ENCODE results near the gene LRP6. TPM values are rescaled to one million over a fixed set of nuclear protein-coding genes. Genes with fewer than 3 reads are reported as not detected.

LRP6 gene
- total RNA-seq, 1 donor from 2014 or later: 55.8 TPM

DNA sequence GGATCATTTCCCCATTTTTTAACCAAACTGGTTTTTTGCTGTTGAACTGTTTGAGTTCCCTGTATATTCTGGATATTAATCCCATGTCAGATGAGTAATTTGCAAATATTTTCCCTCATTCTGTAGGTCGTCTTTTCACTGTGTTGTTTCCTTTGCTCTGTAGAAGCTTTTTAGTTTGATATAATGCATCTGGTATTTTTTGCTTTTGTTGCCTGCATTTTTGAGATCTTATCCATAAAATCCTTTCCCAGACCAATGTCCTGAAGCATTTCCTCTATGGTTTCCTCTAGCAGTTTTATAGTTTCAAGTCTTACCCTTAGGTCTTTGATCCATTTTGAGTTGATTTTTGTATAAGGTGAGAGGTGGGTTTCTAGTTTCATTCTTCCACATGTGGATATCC, 71.3 kb downstream of the LRP6 start:
- H3K27ac ChIP-seq: no peak overlapping the region

DNA sequence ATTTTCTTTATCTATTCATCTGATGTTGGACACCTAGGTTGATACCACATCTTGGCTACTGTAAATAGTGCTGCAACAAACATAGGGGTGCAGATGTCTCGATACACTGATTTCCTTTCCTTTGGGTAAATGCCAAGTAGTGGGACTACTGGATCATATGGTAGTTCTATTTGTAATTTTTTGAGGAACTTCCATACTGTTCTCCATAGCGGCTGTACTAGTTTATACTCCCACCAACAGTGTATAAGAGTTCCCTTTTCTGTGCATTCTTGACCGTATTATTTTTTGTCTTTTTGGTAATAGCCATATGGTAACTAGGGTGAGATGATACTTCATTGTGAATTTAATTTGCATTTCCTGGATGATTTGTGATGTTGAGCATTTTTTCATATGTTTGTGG, 71.8 kb downstream of the LRP6 start:
- intact Hi-C loops (cut with DNase I): no loop called here
- Histone ChIP-seq H3K36me3 (no peaks in the 10 kb centered on the region), H3K4me1 (no peaks in the 10 kb centered on the region), H3K4me3 (no peak overlapping the region), H3K27me3 (no peaks in the 10 kb centered on the region), H3K27ac (no peak overlapping the region), H3K9me3 (no peaks in the 10 kb centered on the region)
- TF ChIP-seq, protein P1, sequence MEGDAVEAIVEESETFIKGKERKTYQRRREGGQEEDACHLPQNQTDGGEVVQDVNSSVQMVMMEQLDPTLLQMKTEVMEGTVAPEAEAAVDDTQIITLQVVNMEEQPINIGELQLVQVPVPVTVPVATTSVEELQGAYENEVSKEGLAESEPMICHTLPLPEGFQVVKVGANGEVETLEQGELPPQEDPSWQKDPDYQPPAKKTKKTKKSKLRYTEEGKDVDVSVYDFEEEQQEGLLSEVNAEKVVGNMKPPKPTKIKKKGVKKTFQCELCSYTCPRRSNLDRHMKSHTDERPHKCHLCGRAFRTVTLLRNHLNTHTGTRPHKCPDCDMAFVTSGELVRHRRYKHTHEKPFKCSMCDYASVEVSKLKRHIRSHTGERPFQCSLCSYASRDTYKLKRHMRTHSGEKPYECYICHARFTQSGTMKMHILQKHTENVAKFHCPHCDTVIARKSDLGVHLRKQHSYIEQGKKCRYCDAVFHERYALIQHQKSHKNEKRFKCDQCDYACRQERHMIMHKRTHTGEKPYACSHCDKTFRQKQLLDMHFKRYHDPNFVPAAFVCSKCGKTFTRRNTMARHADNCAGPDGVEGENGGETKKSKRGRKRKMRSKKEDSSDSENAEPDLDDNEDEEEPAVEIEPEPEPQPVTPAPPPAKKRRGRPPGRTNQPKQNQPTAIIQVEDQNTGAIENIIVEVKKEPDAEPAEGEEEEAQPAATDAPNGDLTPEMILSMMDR (IDR thresholded peaks at IDR 0.05): no peak
- ATAC-seq (no peak), DNase-seq (no peak)

More for the DNA sequence above, 71.3 kb downstream of the LRP6 start:
- TF ChIP-seq, protein P1 (IDR thresholded peaks at IDR 0.05): no peak
- Histone ChIP-seq H3K27me3 (no peaks in the 10 kb centered on the region), H3K36me3 (no peaks in the 10 kb centered on the region), H3K4me3 (no peak overlapping the region), H3K9me3 (no peaks in the 10 kb centered on the region), H3K4me1 (no peaks in the 10 kb centered on the region)
- intact Hi-C loops (cut with DNase I): no loop called here
- no peak for DNase-seq
- no peak for ATAC-seq

DNA sequence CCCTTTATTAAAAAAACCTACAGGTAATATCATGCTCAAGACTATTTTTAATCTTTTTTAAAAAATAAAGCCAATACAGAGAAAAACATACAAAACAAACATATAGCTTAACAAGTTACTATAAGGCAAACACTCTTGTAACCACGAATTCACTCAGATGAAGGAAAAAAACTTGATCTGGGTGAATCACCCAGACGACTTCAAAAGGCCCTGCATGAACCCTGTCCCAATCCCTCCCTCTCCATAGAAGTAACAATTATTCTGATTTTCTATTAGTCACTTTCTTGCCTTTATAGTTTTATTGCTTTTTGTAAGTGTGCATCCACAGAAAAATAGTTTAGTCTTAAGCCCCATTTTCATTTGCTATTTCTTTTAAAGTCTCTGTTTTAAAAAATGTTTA, 72.6 kb downstream of the LRP6 start:
- ATAC-seq (no peak), DNase-seq (no peak)
- Histone ChIP-seq H3K36me3 (no peaks in the 10 kb centered on the region), H3K27ac (no peak overlapping the region), H3K4me1 (no peaks in the 10 kb centered on the region), H3K9me3 (no peaks in the 10 kb centered on the region), H3K4me3 (no peak overlapping the region), H3K27me3 (no peaks in the 10 kb centered on the region)
- TF ChIP-seq, protein P1 (IDR thresholded peaks at IDR 0.05): no peak
- intact Hi-C loops (cut with DNase I): no loop called here

DNA sequence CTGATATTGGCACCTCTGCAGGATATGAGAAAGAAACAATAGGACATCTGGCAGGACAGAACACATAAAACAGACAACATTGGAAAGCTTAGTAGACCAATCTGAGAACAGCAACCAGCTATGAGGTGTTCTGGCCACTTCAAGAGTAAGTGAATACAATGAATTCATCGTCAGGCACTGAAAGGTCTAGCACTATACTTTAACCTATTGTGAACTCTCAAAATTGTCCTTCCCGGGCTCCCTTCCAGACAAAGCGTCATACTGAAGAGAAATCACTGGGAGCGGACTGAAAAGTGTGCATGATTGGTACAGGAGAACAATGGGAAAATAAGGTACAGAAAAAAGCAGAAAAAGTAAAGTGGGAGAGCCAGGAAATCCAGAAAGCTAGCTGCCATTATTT, 75.8 kb downstream of the LRP6 start:
- H3K4me3 ChIP-seq: no peak overlapping the region
- TF ChIP-seq, protein P1 (IDR thresholded peaks at IDR 0.05): no peak
- H3K9me3 ChIP-seq: no peaks in the 10 kb centered on the region
- intact Hi-C loops (cut with DNase I): no loop called here
- ATAC-seq (no peak), DNase-seq (no peak)
- no peaks in the 10 kb centered on the region for H3K27me3 ChIP-seq
- H3K27ac ChIP-seq: no peak overlapping the region
- H3K4me1 ChIP-seq: peaks cover 4% of the 10 kb centered on the region
- H3K36me3 ChIP-seq: no peaks in the 10 kb centered on the region

DNA sequence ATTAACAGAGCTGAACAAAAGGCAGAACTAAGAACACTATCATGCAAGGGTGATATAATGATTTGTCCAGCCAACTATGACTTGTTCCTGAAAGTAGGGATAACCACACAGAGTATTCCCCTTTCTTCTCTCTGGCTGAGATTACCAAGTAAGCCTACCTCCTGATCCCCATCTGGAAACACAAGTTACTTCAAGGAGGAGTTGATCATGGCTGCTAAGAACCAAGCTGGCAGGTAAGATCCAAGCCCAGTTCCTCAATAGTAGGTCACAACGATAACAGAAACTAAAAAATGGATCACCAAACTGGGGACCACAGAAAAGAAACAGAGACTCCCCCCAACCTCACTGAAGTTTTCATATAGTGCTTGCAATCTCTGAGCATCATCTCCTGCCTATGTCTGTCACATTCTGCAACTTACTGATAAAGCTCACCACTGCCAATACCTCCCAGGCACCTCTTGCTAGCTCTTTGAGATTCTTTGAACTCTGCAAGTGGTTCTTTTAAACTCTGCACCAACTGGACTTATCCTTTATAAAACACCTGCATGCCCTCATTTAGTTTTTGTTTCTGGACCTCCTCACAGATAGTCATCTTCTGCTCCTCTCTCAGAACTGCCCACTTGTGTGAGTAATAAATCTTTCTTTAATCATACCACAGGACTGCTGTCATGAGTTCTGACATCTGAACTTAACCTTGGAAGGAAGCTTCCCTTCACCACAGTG, 76.6 kb downstream of the LRP6 start:
- Histone ChIP-seq H3K27ac (no peak overlapping the region), H3K36me3 (no peaks in the 10 kb centered on the region), H3K4me3 (no peak overlapping the region), H3K4me1 (peaks cover 4% of the 10 kb centered on the region), H3K27me3 (no peaks in the 10 kb centered on the region), H3K9me3 (no peaks in the 10 kb centered on the region)
- DNase-seq (no peak), ATAC-seq (no peak)
- TF ChIP-seq, protein P1 (IDR thresholded peaks at IDR 0.05): no peak
- intact Hi-C loops (cut with DNase I): no loop called here

DNA sequence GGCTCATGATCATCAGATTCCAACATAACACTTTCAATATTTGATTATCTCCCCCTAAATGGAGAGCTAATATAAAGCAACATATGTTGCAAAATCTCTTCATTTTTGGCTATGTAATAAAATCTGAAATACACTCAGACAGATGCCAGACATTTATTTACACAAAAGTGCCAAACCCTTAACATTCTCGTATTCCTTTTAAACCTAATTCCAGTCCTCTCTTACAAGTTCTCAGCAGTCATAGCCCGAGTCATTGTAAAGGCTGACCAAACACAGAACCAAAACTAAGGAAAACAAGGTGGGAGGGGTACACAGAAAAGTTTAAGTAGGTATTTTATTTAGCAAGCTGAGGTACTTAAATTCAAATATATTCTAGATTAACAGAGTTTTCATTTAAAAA, 81.4 kb downstream of the LRP6 start:
- ATAC-seq (no peak), DNase-seq (no peak)
- Histone ChIP-seq H3K9me3 (no peaks in the 10 kb centered on the region), H3K36me3 (no peaks in the 10 kb centered on the region), H3K4me3 (no peak overlapping the region), H3K27ac (no peak overlapping the region), H3K27me3 (no peaks in the 10 kb centered on the region), H3K4me1 (peaks cover 10% of the 10 kb centered on the region)
- intact Hi-C loops (cut with DNase I): no loop called here
- TF ChIP-seq, protein P1 (IDR thresholded peaks at IDR 0.05): no peak
